Uterus (tissue), 4 donors: ENCODE data around the gene NEURL3. TPM values are rescaled to one million over a fixed set of nuclear protein-coding genes. Genes with fewer than 3 reads are reported as not detected.

Experiments used
- DNase-seq, 2 donors: peaks; one replicate each; pipeline ENCODE4 v3.0.0-alpha.2; 2019 to 2020
- H3K27ac ChIP-seq, 2 donors: fragments of 200-600 bp; sonication (generic); 1 replicate in 1 of 2; 2 replicates in 1 of 2; pipeline ENCODE4 v1.5.1; 2016 to 2018
- H3K27me3 ChIP-seq, 2 donors: fragments of 200-600 bp; sonication (generic); one replicate each; pipeline ENCODE4 v1.5.1; 2018 to 2019; ENCODE audit warnings: control low read depth in 1 of 2
- H3K36me3 ChIP-seq, 2 donors: fragments of 200-600 bp; sonication (generic); one replicate each; pipeline ENCODE4 v1.5.1; 2019; ENCODE audit warnings: control low read depth in 1 of 2
- H3K4me1 ChIP-seq, 2 donors: fragments of 200-600 bp; sonication (generic); one replicate each; pipeline ENCODE4 v1.5.1; 2018 to 2019; ENCODE audit warnings: control low read depth in 1 of 2
- H3K4me3 ChIP-seq, 2 donors: fragments of 200-600 bp; sonication (generic); 1 replicate in 1 of 2; 2 replicates in 1 of 2; pipeline ENCODE4 v1.5.1; 2018 to 2019; ENCODE audit warnings: mild to moderate bottlenecking in 1 of 2
- H3K9me3 ChIP-seq, 2 donors: fragments of 200-600 bp; sonication (generic); one replicate each; pipeline ENCODE4 v1.5.1; 2019; ENCODE audit warnings: control low read depth in 1 of 2
- POLR2A ChIP-seq, 2 donors: fragments of 450-650 bp; IDR thresholded peaks; one replicate each; pipeline ENCODE4 v1.6.1; 2016; ENCODE audit warnings: antibody characterized with exemption in 2 of 2, mild to moderate bottlenecking in 1 of 2, moderate library complexity in 1 of 2
- intact Hi-C: fragments of 100-400 bp; cut with DNase I; formaldehyde crosslinking; loops from one replicate; pipeline ENCODE4 v1.15.1; 2023; ENCODE audit warnings: low total_unique reads
- total RNA-seq, 4 donors: library from RNA; depleted of rRNA in 3 of 4; stranded (reverse); fragments of >200 nt in 3 of 4; gene quantifications; one replicate each; pipeline versions ENCODE4 v1.1.0 to v1.2.4, GENCODE V29; 2014 to 2023
- TF ChIP-seq, protein P1 (sequence below), 4 experiments: fragments of 200-600 bp in 2 of 4; fragments of 450-650 bp in 2 of 4; sonication (generic) in 2 of 4; IDR thresholded peaks; one replicate each; pipeline ENCODE4 v1.5.1; 2016 to 2019; ENCODE audit warnings: antibody characterized with exemption in 4 of 4, mild to moderate bottlenecking in 2 of 4, moderate library complexity in 1 of 4
- donor health status: DM: yes; HTN: yes; CAD: no.

The NEURL3 gene
- total RNA-seq, 4 donors from 2014 or later = not detected

DNA sequence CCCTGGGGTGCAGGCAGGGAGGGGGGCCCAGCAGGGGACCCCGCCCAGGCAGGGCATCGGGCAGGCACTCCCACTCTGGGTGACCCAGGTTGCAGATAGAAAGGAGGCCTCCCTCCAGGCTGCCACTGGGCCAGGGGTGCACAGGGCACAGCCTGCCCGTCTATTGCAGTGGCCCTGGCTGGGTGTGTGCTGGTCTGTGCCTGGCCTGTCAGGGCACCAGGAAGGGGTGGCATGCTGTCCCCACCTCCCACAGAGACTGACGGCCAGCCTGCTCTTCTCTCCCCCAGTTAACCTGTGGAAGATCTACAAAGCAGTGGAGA lies 44.3 kb upstream of the NEURL3 start:
- intact Hi-C loops = no loop called here
- H3K4me1 ChIP-seq = no peaks in the 10 kb centered on the region
- DNase-seq = no peak
- H3K27me3 ChIP-seq = no peaks in the 10 kb centered on the region
- no peaks in the 10 kb centered on the region for H3K36me3 ChIP-seq
- no peak for TF ChIP-seq POLR2A (IDR thresholded peaks at IDR 0.05)
- TF ChIP-seq, protein P1, sequence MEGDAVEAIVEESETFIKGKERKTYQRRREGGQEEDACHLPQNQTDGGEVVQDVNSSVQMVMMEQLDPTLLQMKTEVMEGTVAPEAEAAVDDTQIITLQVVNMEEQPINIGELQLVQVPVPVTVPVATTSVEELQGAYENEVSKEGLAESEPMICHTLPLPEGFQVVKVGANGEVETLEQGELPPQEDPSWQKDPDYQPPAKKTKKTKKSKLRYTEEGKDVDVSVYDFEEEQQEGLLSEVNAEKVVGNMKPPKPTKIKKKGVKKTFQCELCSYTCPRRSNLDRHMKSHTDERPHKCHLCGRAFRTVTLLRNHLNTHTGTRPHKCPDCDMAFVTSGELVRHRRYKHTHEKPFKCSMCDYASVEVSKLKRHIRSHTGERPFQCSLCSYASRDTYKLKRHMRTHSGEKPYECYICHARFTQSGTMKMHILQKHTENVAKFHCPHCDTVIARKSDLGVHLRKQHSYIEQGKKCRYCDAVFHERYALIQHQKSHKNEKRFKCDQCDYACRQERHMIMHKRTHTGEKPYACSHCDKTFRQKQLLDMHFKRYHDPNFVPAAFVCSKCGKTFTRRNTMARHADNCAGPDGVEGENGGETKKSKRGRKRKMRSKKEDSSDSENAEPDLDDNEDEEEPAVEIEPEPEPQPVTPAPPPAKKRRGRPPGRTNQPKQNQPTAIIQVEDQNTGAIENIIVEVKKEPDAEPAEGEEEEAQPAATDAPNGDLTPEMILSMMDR (IDR thresholded peaks at IDR 0.05) = no peak
- no peaks in the 10 kb centered on the region for H3K9me3 ChIP-seq
- H3K27ac ChIP-seq = no peak overlapping the region
- no peak overlapping the region for H3K4me3 ChIP-seq

GRCh38 chr2:96548558-96549465 lies 43.7 kb upstream of the NEURL3 start:
- Histone ChIP-seq H3K27ac (no peak overlapping the region), H3K36me3 (no peaks in the 10 kb centered on the region), H3K4me3 (no peak overlapping the region), H3K4me1 (no peaks in the 10 kb centered on the region), H3K27me3 (no peaks in the 10 kb centered on the region), H3K9me3 (no peaks in the 10 kb centered on the region)
- DNase-seq = no peak
- intact Hi-C loops = no loop called here
- no peak for TF ChIP-seq POLR2A (IDR thresholded peaks at IDR 0.05)
- TF ChIP-seq, protein P1 (IDR thresholded peaks at IDR 0.05) = no peak

DNA sequence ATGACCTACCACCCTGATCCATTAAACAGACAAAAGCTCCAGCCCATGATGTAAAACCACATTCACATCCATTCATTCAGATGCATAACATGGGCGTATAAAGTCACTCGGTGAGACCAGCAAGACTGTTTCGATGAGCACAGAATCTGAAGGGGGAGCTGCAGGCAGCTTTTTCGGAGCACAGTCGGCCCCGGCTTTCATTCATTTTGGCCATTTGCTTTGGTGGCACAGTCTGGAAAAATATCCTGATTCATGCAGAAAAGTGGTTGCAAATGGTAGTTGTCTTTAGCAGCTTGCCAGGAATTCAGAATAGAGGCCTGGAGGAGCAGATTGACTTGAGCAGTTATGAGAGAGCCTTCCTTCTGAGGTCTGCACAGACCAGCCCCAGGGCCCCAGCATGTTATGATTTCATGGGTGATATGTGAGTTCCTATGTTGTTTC lies 42.6 kb upstream of the NEURL3 start:
- Histone ChIP-seq H3K27me3 (no peaks in the 10 kb centered on the region), H3K27ac (no peak overlapping the region), H3K36me3 (no peaks in the 10 kb centered on the region), H3K4me1 (no peaks in the 10 kb centered on the region), H3K4me3 (no peak overlapping the region), H3K9me3 (no peaks in the 10 kb centered on the region)
- intact Hi-C loops = no loop called here
- no peak for DNase-seq
- no peak for TF ChIP-seq POLR2A (IDR thresholded peaks at IDR 0.05)
- TF ChIP-seq, protein P1 (IDR thresholded peaks at IDR 0.05) = no peak

GRCh38 chr2:96547203-96547641 lies 42.1 kb upstream of the NEURL3 start:
- TF ChIP-seq, protein P1 (IDR thresholded peaks at IDR 0.05) = no peak
- no peak for TF ChIP-seq POLR2A (IDR thresholded peaks at IDR 0.05)
- Histone ChIP-seq H3K4me1 (no peaks in the 10 kb centered on the region), H3K27me3 (no peaks in the 10 kb centered on the region), H3K36me3 (no peaks in the 10 kb centered on the region), H3K4me3 (no peak overlapping the region), H3K9me3 (no peaks in the 10 kb centered on the region), H3K27ac (no peak overlapping the region)
- no peak for DNase-seq
- intact Hi-C loops = no loop called here

DNA sequence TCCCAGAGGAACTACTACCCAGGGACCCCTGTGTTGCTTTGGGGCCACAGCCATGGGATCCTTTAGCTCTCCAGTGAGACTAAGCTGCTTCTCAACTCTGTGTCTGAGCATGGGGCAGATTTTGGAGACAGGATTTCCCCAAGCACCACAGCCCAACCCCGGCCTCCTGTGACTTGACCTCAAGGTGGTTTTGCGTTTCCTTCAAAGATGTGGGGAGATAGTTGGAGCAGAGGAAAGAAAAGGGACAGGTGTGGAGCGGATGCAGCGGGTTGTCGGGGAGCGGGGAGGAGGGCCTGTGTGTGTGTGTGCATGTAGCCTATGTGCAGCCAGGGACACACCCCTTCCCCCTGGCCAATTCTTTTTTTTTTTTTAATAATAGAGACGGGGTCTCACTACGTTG lies 41.6 kb upstream of the NEURL3 start:
- no peak for TF ChIP-seq POLR2A (IDR thresholded peaks at IDR 0.05)
- TF ChIP-seq, protein P1 (IDR thresholded peaks at IDR 0.05) = no peak
- peaks cover under 1% of the 10 kb centered on the region in 2 donors for H3K4me1 ChIP-seq
- no peaks in the 10 kb centered on the region for H3K27me3 ChIP-seq
- H3K27ac ChIP-seq = no peak overlapping the region
- DNase-seq = no peak
- H3K9me3 ChIP-seq = no peaks in the 10 kb centered on the region
- no peaks in the 10 kb centered on the region for H3K36me3 ChIP-seq
- no peak overlapping the region for H3K4me3 ChIP-seq
- intact Hi-C loops = no loop called here
